H1 (cell line): Measurements from ENCODE around the gene IWS1. TPM values are rescaled to one million over a fixed set of nuclear protein-coding genes. Genes with fewer than 3 reads are reported as not detected.
A peak's percentile ranks its signal among the peaks of the same experiment; 100 is the strongest.

Experiments
- CTCF ChIA-PET: fragments of 300-600 bp; sonication (Branson Sonifier 250); formaldehyde crosslinking; loops from one replicate; lab custom pipeline; 2021; ENCODE audit not compliant: partially characterized antibody; lab: Charles Lee
- POLR2A ChIA-PET: fragments of 300-600 bp; sonication (Branson Sonifier 250); formaldehyde crosslinking; loops from one replicate; lab custom pipeline; 2021; ENCODE audit warnings: inconsistent platforms; ENCODE audit not compliant: partially characterized antibody; lab: Charles Lee
- DNase-seq, 2 experiments: peaks; one replicate each; pipeline versions ENCODE4 v3.0.0 to v3.0.0-alpha.2; 2010 to 2022; ENCODE audit warnings: low spot score in 2 of 2, low read depth in 1 of 2, mixed read lengths in 1 of 2
- FAIRE-seq: peaks from 2 replicates; lab custom pipeline; 2011; peaks lifted over from hg19 to GRCh38; lab: Jason Lieb, UNC
- H2AFZ ChIP-seq: 2 replicates; pipeline ENCODE4 v1.8.1; 2012; ENCODE audit warnings: low read length, inconsistent platforms
- H2AK5ac ChIP-seq: 2 replicates; pipeline ENCODE4 v1.6.1; 2013; ENCODE audit warnings: low read depth, low read length
- H2BK120ac ChIP-seq: replicated peaks from 2 replicates; pipeline ENCODE3; 2013; ENCODE audit warnings: low read depth, low read length, inconsistent platforms
- H2BK12ac ChIP-seq: 2 replicates; pipeline ENCODE4 v1.6.1; 2013; ENCODE audit warnings: low read depth, low read length
- H2BK15ac ChIP-seq: 2 replicates; pipeline ENCODE4 v1.6.1; 2013; ENCODE audit warnings: low read length
- H2BK20ac ChIP-seq: 2 replicates; pipeline ENCODE4 v1.6.1; 2013; ENCODE audit warnings: low read length
- H2BK5ac ChIP-seq: 2 replicates; pipeline ENCODE4 v1.6.1; 2013; ENCODE audit warnings: low read depth, low read length
- H3K14ac ChIP-seq: 2 replicates; pipeline ENCODE4 v1.6.1; 2013; ENCODE audit warnings: inconsistent platforms; ENCODE audit not compliant: insufficient read length
- H3K18ac ChIP-seq: 2 replicates; pipeline ENCODE4 v1.6.1; 2013; ENCODE audit warnings: low read length; ENCODE audit errors: extremely low read depth
- H3K23ac ChIP-seq: 2 replicates; pipeline ENCODE4 v1.6.1; 2013; ENCODE audit warnings: inconsistent platforms; ENCODE audit not compliant: insufficient read length
- H3K23me2 ChIP-seq: 2 replicates; pipeline ENCODE4 v1.6.1; 2013; ENCODE audit warnings: low read depth, low read length
- H3K27ac ChIP-seq: 2 replicates; pipeline ENCODE4 v1.6.1; 2011; ENCODE audit warnings: low read depth, low read length, inconsistent platforms
- H3K27me3 ChIP-seq, 4 experiments: replicated peaks in 1 of 4; 1 replicate in 1 of 4; 2 replicates in 3 of 4; pipeline versions ENCODE4 v1.6.1 to v1.8.1; 2011 to 2013; ENCODE audit warnings: low read length in 3 of 4, mild to moderate bottlenecking in 3 of 4, inconsistent platforms in 2 of 4, mixed read lengths in 2 of 4, moderate library complexity in 1 of 4; ENCODE audit not compliant: control insufficient read depth in 3 of 4, insufficient read depth in 3 of 4; ENCODE audit errors: extremely low read depth in 1 of 4
- H3K36me3 ChIP-seq, 4 experiments: 2 replicates each; pipeline versions ENCODE4 v1.6.1 to v1.8.1; 2011 to 2013; ENCODE audit warnings: mild to moderate bottlenecking in 4 of 4, low read length in 3 of 4, moderate library complexity in 2 of 4, control low read depth in 1 of 4, inconsistent platforms in 1 of 4; ENCODE audit not compliant: insufficient read depth in 4 of 4, control insufficient read depth in 2 of 4
- H3K4ac ChIP-seq: replicated peaks from 2 replicates; pipeline ENCODE3; 2013; ENCODE audit warnings: low read length, low read depth, mixed read lengths, inconsistent platforms; ENCODE audit not compliant: insufficient read length
- H3K4me1 ChIP-seq, 4 experiments: replicated peaks in 1 of 4; 1 replicate in 1 of 4; 2 replicates in 3 of 4; pipeline versions ENCODE4 v1.6.1 to v1.8.1; 2011 to 2013; ENCODE audit warnings: low read length in 3 of 4, inconsistent platforms in 2 of 4, mixed read lengths in 1 of 4; ENCODE audit not compliant: insufficient read depth in 4 of 4, control insufficient read depth in 3 of 4
- H3K4me2 ChIP-seq, 2 experiments: 2 replicates each; pipeline versions ENCODE4 v1.6.1 to v1.8.1; 2011 to 2013; ENCODE audit warnings: low read depth in 2 of 2, low read length in 2 of 2, control low read depth in 1 of 2, inconsistent platforms in 1 of 2, mild to moderate bottlenecking in 1 of 2; ENCODE audit not compliant: insufficient read depth in 1 of 2
- H3K4me3 ChIP-seq, 4 experiments: fragments of 200-600, 300-600 bp in 1 of 4; sonication (generic), shearing (Covaris generic), sonication (Bioruptor Twin) in 1 of 4; 2 replicates each; pipeline versions ENCODE4 v1.5.1 to v1.8.1; 2011 to 2016; ENCODE audit warnings: low read length in 4 of 4, low read depth in 3 of 4, control low read depth in 2 of 4, inconsistent platforms in 2 of 4, mild to moderate bottlenecking in 2 of 4, mixed read lengths in 1 of 4, moderate library complexity in 1 of 4; ENCODE audit not compliant: insufficient read depth in 2 of 4; ENCODE audit errors: extremely low read depth in 1 of 4
- H3K56ac ChIP-seq: replicated peaks from 2 replicates; pipeline ENCODE3; 2013; ENCODE audit warnings: low read depth, mild to moderate bottlenecking, mixed read lengths, low read length, inconsistent platforms; ENCODE audit not compliant: insufficient read length
- H3K79me1 ChIP-seq: 2 replicates; pipeline ENCODE4 v1.6.1; 2013; ENCODE audit warnings: low read depth, low read length, control low read depth
- H3K79me2 ChIP-seq, 2 experiments: 2 replicates each; pipeline versions ENCODE4 v1.6.1 to v1.8.1; 2012 to 2013; ENCODE audit warnings: low read length in 2 of 2, mild to moderate bottlenecking in 2 of 2, inconsistent platforms in 1 of 2; ENCODE audit not compliant: insufficient read depth in 2 of 2, control insufficient read depth in 1 of 2
- H3K9ac ChIP-seq, 4 experiments: replicated peaks in 1 of 4; 1 replicate in 1 of 4; 2 replicates in 3 of 4; pipeline versions ENCODE4 v1.6.1 to v1.8.1; 2011 to 2013; ENCODE audit warnings: low read depth in 3 of 4, low read length in 3 of 4, control low read depth in 2 of 4, mild to moderate bottlenecking in 2 of 4, moderate library complexity in 2 of 4, inconsistent platforms in 1 of 4; ENCODE audit errors: extremely low read depth in 1 of 4
- H3K9me3 ChIP-seq, 2 experiments: 2 replicates each; pipeline versions ENCODE4 v1.6.1 to v1.8.1; 2012 to 2013; ENCODE audit warnings: mild to moderate bottlenecking in 2 of 2, moderate library complexity in 2 of 2, control low read depth in 1 of 2, inconsistent platforms in 1 of 2, low read depth in 1 of 2, low read length in 1 of 2, mixed read lengths in 1 of 2; ENCODE audit not compliant: insufficient read depth in 2 of 2
- H4K20me1 ChIP-seq, 2 experiments: replicated peaks in 1 of 2; 2 replicates each; pipeline versions ENCODE3 to v1.8.1; 2011 to 2013; ENCODE audit warnings: inconsistent platforms in 2 of 2, low read length in 2 of 2, mild to moderate bottlenecking in 1 of 2; ENCODE audit not compliant: insufficient read depth in 2 of 2, control insufficient read depth in 1 of 2
- H4K5ac ChIP-seq: 2 replicates; pipeline ENCODE4 v1.6.1; 2013; ENCODE audit warnings: low read length, low read depth, mixed read lengths, inconsistent platforms; ENCODE audit not compliant: insufficient read length
- H4K8ac ChIP-seq: 2 replicates; pipeline ENCODE4 v1.8.0; 2013; ENCODE audit warnings: mild to moderate bottlenecking, moderate library complexity, low read length, inconsistent platforms; ENCODE audit not compliant: insufficient read depth; ENCODE audit errors: extremely low read depth
- H4K91ac ChIP-seq: replicated peaks from 2 replicates; pipeline ENCODE3; 2013; ENCODE audit warnings: low read length, mixed read lengths, inconsistent platforms; ENCODE audit not compliant: insufficient read length
- POLR2AphosphoS5 ChIP-seq: IDR thresholded peaks from 2 replicates; pipeline ENCODE4 v1.6.1; 2011; ENCODE audit warnings: low read depth, low read length
- WGBS, 2 experiments: shearing (Covaris generic) in 1 of 2; methylation state at CpG; one replicate each; pipeline versions ENCODE4 v1.1.6 to v1.1.7; 2013 to 2015; ENCODE audit warnings: low lambda C conversion rate in 2 of 2, mixed read lengths in 2 of 2, inconsistent platforms in 1 of 2, low coverage in 1 of 2, missing lambda C conversion rate in 1 of 2; ENCODE audit not compliant: insufficient replicate concordance in 2 of 2, insufficient coverage in 1 of 2, insufficient read length in 1 of 2; ENCODE audit errors: extremely low coverage in 1 of 2, missing lambda C conversion rate in 1 of 2; 5-methylcytosine and 5-hydroxymethylcytosine counted together
- polyA plus RNA-seq, 7 experiments: library from polyadenylated mRNA; depleted of rRNA in 3 of 7; stranded (reverse) in 5 of 7; unstranded in 2 of 7; fragments of >200 nt in 5 of 7; fragments of 200-250 nt in 2 of 7; gene quantifications; 1 replicate in 5 of 7; 2 replicates in 1 of 7; 4 replicates in 1 of 7; pipeline versions ENCODE4 v1.2.1 to v1.2.3, GENCODE V29; 2011 to 2013; ENCODE audit warnings: missing spikeins in 2 of 7, mixed read lengths in 2 of 7
- total RNA-seq: library from RNA; stranded (reverse); fragmentation: NEBNext Ultra II Directional; extraction: Animal tissue kit (Norgen Biotek cat#: 25700); gene quantifications from 2 replicates; pipeline ENCODE4 v1.2.1, GENCODE V29; 2021
- TF ChIP-seq, protein P1 (sequence below), 3 experiments: IDR thresholded peaks; 1 replicate in 2 of 3; 2 replicates in 1 of 3; pipeline versions ENCODE4 v1.5.1 to v1.6.1; 2011; ENCODE audit warnings: low read length in 3 of 3, mild to moderate bottlenecking in 3 of 3, inconsistent platforms in 2 of 3, low read depth in 1 of 3, moderate library complexity in 1 of 3; ENCODE audit not compliant: insufficient read depth in 1 of 3; ENCODE audit errors: control extremely low read depth in 1 of 3

IWS1 gene
- total and polyA plus RNA-seq, 2 of the 8 experiments (the other 6 are each of a cell fraction or from before 2014, with no cell fraction given): 18.4 to 64.8 TPM

DNA sequence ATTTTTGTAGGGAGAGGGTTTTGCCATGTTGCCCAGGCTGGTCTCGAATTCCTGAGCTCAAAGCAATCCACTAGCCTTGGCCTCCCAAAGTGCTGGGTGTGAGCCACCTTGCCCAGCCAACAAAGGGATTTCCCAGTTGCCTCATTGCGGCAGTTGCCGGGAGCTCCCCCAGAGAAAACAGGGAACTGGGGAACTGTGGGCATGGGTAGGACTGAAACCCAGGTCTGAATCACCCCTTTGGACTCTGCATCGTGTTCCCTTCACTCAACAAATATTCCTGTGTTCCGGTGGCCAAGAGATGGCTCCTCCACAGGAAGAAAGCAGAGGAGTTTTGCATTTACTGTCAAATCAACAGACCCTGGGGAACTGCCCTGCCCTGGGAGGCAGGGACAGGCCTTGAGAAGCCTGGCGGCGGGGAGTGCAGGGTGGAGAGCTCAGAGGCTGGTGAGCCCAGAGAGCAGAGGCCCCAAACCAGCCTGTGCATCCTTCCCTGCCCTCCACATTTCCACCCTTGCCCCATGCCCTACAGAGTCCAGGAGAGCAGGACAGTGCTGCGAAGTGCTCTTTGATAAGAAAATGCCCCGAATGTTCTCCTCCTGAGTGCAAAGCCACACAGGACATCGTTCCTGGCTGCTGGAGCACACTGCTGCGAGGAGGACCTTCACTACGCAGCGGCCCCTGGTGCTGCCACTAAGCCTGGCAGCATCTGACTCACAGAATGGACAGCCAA, 34.1 kb upstream of the IWS1 start:
- no peak overlapping the region for H2BK15ac ChIP-seq
- H3K27ac ChIP-seq: no peak overlapping the region
- WGBS, 2 experiments: 88% methylated on average over 13 of the region's 13 CpGs; no CpG with 5 or more reads in 1 of the 2 experiments
- DNase-seq (no peak), FAIRE-seq (no peak)
- no peak overlapping the region for H2BK5ac ChIP-seq
- H3K14ac ChIP-seq: no peak overlapping the region
- H3K23ac ChIP-seq: no peak overlapping the region
- peak overlapping the region; percentile 67 for H2AFZ ChIP-seq
- no peaks in the 10 kb centered on the region for H3K36me3 ChIP-seq
- H3K56ac ChIP-seq: no peak overlapping the region
- no peak overlapping the region for H2BK120ac ChIP-seq
- H3K4me2 ChIP-seq: no peak overlapping the region
- H3K79me1 ChIP-seq: no peaks in the 10 kb centered on the region
- H3K23me2 ChIP-seq: no peaks in the 10 kb centered on the region
- H3K4me3 ChIP-seq: no peak overlapping the region
- no peak overlapping the region for H3K4ac ChIP-seq
- no peak overlapping the region for H4K91ac ChIP-seq
- H4K20me1 ChIP-seq: no peaks in the 10 kb centered on the region
- ChIA-PET CTCF (interaction anchor here (1.2 to 2.6 kb wide), 4 partner anchors 10 to 30 kb away, joined by 3 to 13 read pairs (median 7); no protein-coding TSS in a partner anchor), POLR2A (interaction anchor here (1.9 kb wide), 1 partner anchor 34 kb away, joined by 4 read pairs; the partner anchor contains the start of gene IWS1)
- peaks cover 0 to 6% (median 4%) of the 10 kb centered on the region in 4 experiments; a peak in 3 of 7 replicates for H3K4me1 ChIP-seq
- H2BK20ac ChIP-seq: no peak overlapping the region
- H3K18ac ChIP-seq: no peak overlapping the region; the same call in 1 of the 2 replicates
- H3K9ac ChIP-seq: no peak overlapping the region
- H2AK5ac ChIP-seq: no peak overlapping the region
- peak overlapping the region; percentile 46 for H4K8ac ChIP-seq
- peak overlapping the region; percentile 75; the same call in 1 of the 2 replicates for H2BK12ac ChIP-seq
- H4K5ac ChIP-seq: no peak overlapping the region
- H3K27me3 ChIP-seq: no peaks in the 10 kb centered on the region
- TF ChIP-seq POLR2AphosphoS5: no peak
- TF ChIP-seq, protein P1, sequence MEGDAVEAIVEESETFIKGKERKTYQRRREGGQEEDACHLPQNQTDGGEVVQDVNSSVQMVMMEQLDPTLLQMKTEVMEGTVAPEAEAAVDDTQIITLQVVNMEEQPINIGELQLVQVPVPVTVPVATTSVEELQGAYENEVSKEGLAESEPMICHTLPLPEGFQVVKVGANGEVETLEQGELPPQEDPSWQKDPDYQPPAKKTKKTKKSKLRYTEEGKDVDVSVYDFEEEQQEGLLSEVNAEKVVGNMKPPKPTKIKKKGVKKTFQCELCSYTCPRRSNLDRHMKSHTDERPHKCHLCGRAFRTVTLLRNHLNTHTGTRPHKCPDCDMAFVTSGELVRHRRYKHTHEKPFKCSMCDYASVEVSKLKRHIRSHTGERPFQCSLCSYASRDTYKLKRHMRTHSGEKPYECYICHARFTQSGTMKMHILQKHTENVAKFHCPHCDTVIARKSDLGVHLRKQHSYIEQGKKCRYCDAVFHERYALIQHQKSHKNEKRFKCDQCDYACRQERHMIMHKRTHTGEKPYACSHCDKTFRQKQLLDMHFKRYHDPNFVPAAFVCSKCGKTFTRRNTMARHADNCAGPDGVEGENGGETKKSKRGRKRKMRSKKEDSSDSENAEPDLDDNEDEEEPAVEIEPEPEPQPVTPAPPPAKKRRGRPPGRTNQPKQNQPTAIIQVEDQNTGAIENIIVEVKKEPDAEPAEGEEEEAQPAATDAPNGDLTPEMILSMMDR (IDR thresholded peaks at IDR 0.05; ENCODE audit: control extremely low read depth in 1 of 3, insufficient read depth in 1 of 3, low read depth in 1 of 3, low read length in 3 of 3): peak in 1 of 3 experiments; percentile 4; a peak in 1 of 4 replicates
- no peaks in the 10 kb centered on the region for H3K79me2 ChIP-seq
- no peaks in the 10 kb centered on the region for H3K9me3 ChIP-seq
